ENCODE measurements around the gene APIP. TPM values are rescaled to one million over a fixed set of nuclear protein-coding genes. Genes with fewer than 3 reads are reported as not detected.
"Not testable (repeated sequence)": the region's sequence is repeated elsewhere in the genome, so short reads cannot be mapped to it uniquely, and the experiment has no call there.

Gene APIP
- total and polyA plus RNA-seq, 9 donors: 21.3 to 28.3 (median 26.1) TPM

- no CpG with 5 or more reads among the region's 3 CpGs for WGBS (ENCODE audit: insufficient coverage)
- Histone ChIP-seq H3K4me3 (ENCODE audit: low read length) (no peak overlapping the region), H3K4me1 (ENCODE audit: control insufficient read depth, insufficient read depth, low read length) (no peaks in the 10 kb centered on the region), H3K36me3 (ENCODE audit: control insufficient read depth, insufficient read depth, low read length) (peaks cover 3% of the 10 kb centered on the region), H3K27ac (ENCODE audit: low read length) (no peak overlapping the region), H3K9me3 (replicated peaks; ENCODE audit: control insufficient read depth, low read depth, low read length) (no peaks in the 10 kb centered on the region), H3K27me3 (ENCODE audit: control insufficient read depth, insufficient read depth, low read length) (no peaks in the 10 kb centered on the region)
- no peak for DNase-seq
These were observed 12.2 kb upstream of the APIP start for GRCh38 chr11:34928268-34928959.

GRCh38 chr11:34926831-34927132 is 10.6 kb upstream of the APIP start:
- no peak overlapping the region for H3K27ac ChIP-seq (ENCODE audit: low read length)
- H3K9me3 ChIP-seq (replicated peaks; ENCODE audit: control insufficient read depth, low read depth, low read length): no peaks in the 10 kb centered on the region
- H3K4me3 ChIP-seq (ENCODE audit: low read length): no peak overlapping the region
- no peak for DNase-seq
- no peaks in the 10 kb centered on the region for H3K27me3 ChIP-seq (ENCODE audit: control insufficient read depth, insufficient read depth, low read length)
- H3K4me1 ChIP-seq (ENCODE audit: control insufficient read depth, insufficient read depth, low read length): no peaks in the 10 kb centered on the region
- H3K36me3 ChIP-seq (ENCODE audit: control insufficient read depth, insufficient read depth, low read length): no peaks in the 10 kb centered on the region

GRCh38 chr11:34926101-34926830 is 10.1 kb upstream of the APIP start:
- WGBS (ENCODE audit: insufficient coverage): no CpG with 5 or more reads among the region's 2 CpGs
- H3K4me1 ChIP-seq (ENCODE audit: control insufficient read depth, insufficient read depth, low read length): no peaks in the 10 kb centered on the region
- no peaks in the 10 kb centered on the region for H3K9me3 ChIP-seq (replicated peaks; ENCODE audit: control insufficient read depth, low read depth, low read length)
- H3K4me3 ChIP-seq (ENCODE audit: low read length): no peak overlapping the region
- H3K27me3 ChIP-seq (ENCODE audit: control insufficient read depth, insufficient read depth, low read length): no peaks in the 10 kb centered on the region
- H3K27ac ChIP-seq (ENCODE audit: low read length): no peak overlapping the region
- DNase-seq: peak; percentile 72
- peaks cover 2% of the 10 kb centered on the region for H3K36me3 ChIP-seq (ENCODE audit: control insufficient read depth, insufficient read depth, low read length)

- Histone ChIP-seq H3K4me1 (ENCODE audit: control insufficient read depth, insufficient read depth, low read length) (no peaks in the 10 kb centered on the region), H3K27me3 (ENCODE audit: control insufficient read depth, insufficient read depth, low read length) (no peaks in the 10 kb centered on the region), H3K4me3 (ENCODE audit: low read length) (no peak overlapping the region), H3K9me3 (replicated peaks; ENCODE audit: control insufficient read depth, low read depth, low read length) (no peaks in the 10 kb centered on the region), H3K36me3 (ENCODE audit: control insufficient read depth, insufficient read depth, low read length) (peaks cover 2% of the 10 kb centered on the region), H3K27ac (ENCODE audit: low read length) (no peak overlapping the region)
- no CpG with 5 or more reads among the region's 3 CpGs for WGBS (ENCODE audit: insufficient coverage)
- DNase-seq: no peak
These were observed 8.5 kb upstream of the APIP start for GRCh38 chr11:34924714-34925113.

GRCh38 chr11:34921156-34921555 is 5.0 kb upstream of the APIP start:
- H3K27me3 ChIP-seq (ENCODE audit: control insufficient read depth, insufficient read depth, low read length): no peaks in the 10 kb centered on the region
- H3K4me3 ChIP-seq (ENCODE audit: low read length): no peak overlapping the region
- no peaks in the 10 kb centered on the region for H3K9me3 ChIP-seq (replicated peaks; ENCODE audit: control insufficient read depth, low read depth, low read length)
- H3K27ac ChIP-seq (ENCODE audit: low read length): no peak overlapping the region
- DNase-seq: no peak
- H3K4me1 ChIP-seq (ENCODE audit: control insufficient read depth, insufficient read depth, low read length): peaks cover 12% of the 10 kb centered on the region
- H3K36me3 ChIP-seq (ENCODE audit: control insufficient read depth, insufficient read depth, low read length): peaks cover 2% of the 10 kb centered on the region
- WGBS (ENCODE audit: insufficient coverage): 100% methylated on average over 2 of the region's 4 CpGs

GRCh38 chr11:34916843-34917770 is 928 bp upstream of the APIP start:
- 25% methylated on average over 2 of the region's 23 CpGs for WGBS (ENCODE audit: insufficient coverage)
- no peaks in the 10 kb centered on the region for H3K27me3 ChIP-seq (ENCODE audit: control insufficient read depth, insufficient read depth, low read length)
- no peaks in the 10 kb centered on the region for H3K9me3 ChIP-seq (replicated peaks; ENCODE audit: control insufficient read depth, low read depth, low read length)
- peak overlapping the region; percentile 91 for H3K4me3 ChIP-seq (ENCODE audit: low read length)
- no peak for DNase-seq
- H3K4me1 ChIP-seq (ENCODE audit: control insufficient read depth, insufficient read depth, low read length): peaks cover 14% of the 10 kb centered on the region
- H3K27ac ChIP-seq (ENCODE audit: low read length): peak overlapping the region; percentile 96
- peaks cover 6% of the 10 kb centered on the region for H3K36me3 ChIP-seq (ENCODE audit: control insufficient read depth, insufficient read depth, low read length)

GRCh38 chr11:34915136-34916014 is 804 bp downstream of the APIP start:
- peaks cover 4% of the 10 kb centered on the region for H3K36me3 ChIP-seq (ENCODE audit: control insufficient read depth, insufficient read depth, low read length)
- H3K4me3 ChIP-seq (ENCODE audit: low read length): peak overlapping the region; percentile 91
- peaks cover 14% of the 10 kb centered on the region for H3K4me1 ChIP-seq (ENCODE audit: control insufficient read depth, insufficient read depth, low read length)
- DNase-seq: peak; percentile 70
- H3K9me3 ChIP-seq (replicated peaks; ENCODE audit: control insufficient read depth, low read depth, low read length): no peaks in the 10 kb centered on the region
- H3K27ac ChIP-seq (ENCODE audit: low read length): peak overlapping the region; percentile 97
- WGBS (ENCODE audit: insufficient coverage): 3% methylated on average over 22 of the region's 34 CpGs
- no peaks in the 10 kb centered on the region for H3K27me3 ChIP-seq (ENCODE audit: control insufficient read depth, insufficient read depth, low read length)

GRCh38 chr11:34913556-34913955 is 2.6 kb downstream of the APIP start:
- over 99% methylated on average over 9 of the region's 10 CpGs for WGBS (ENCODE audit: insufficient coverage)
- not testable (repeated sequence) for H3K27ac ChIP-seq (ENCODE audit: low read length); H3K4me3 ChIP-seq (ENCODE audit: low read length); H3K27me3 ChIP-seq (ENCODE audit: control insufficient read depth, insufficient read depth, low read length); H3K9me3 ChIP-seq (replicated peaks; ENCODE audit: control insufficient read depth, low read depth, low read length); DNase-seq; H3K36me3 ChIP-seq (ENCODE audit: control insufficient read depth, insufficient read depth, low read length)
- peaks cover 17% of the 10 kb centered on the region for H3K4me1 ChIP-seq (ENCODE audit: control insufficient read depth, insufficient read depth, low read length)

GRCh38 chr11:34911676-34912075 is 4.5 kb downstream of the APIP start:
- Histone ChIP-seq H3K27me3 (ENCODE audit: control insufficient read depth, insufficient read depth, low read length) (no peaks in the 10 kb centered on the region), H3K36me3 (ENCODE audit: control insufficient read depth, insufficient read depth, low read length) (peaks cover 7% of the 10 kb centered on the region), H3K4me3 (ENCODE audit: low read length) (no peak overlapping the region), H3K4me1 (ENCODE audit: control insufficient read depth, insufficient read depth, low read length) (peaks cover 5% of the 10 kb centered on the region), H3K27ac (ENCODE audit: low read length) (no peak overlapping the region), H3K9me3 (replicated peaks; ENCODE audit: control insufficient read depth, low read depth, low read length) (no peaks in the 10 kb centered on the region)
- DNase-seq: no peak
- whole genome bisulfite sequencing (ENCODE audit: insufficient coverage): 86% methylated on average over 1 of the region's 2 CpGs
